NCI-H526 treated with DMSO at 0.1 percent for 48 hours (cell line): ENCODE measurements around the gene RBM33.

Experiments used
- DNase-seq: peaks from one replicate; lab custom pipeline; 2025; lab: John Stamatoyannopoulos, UW

Gene RBM33

DNA sequence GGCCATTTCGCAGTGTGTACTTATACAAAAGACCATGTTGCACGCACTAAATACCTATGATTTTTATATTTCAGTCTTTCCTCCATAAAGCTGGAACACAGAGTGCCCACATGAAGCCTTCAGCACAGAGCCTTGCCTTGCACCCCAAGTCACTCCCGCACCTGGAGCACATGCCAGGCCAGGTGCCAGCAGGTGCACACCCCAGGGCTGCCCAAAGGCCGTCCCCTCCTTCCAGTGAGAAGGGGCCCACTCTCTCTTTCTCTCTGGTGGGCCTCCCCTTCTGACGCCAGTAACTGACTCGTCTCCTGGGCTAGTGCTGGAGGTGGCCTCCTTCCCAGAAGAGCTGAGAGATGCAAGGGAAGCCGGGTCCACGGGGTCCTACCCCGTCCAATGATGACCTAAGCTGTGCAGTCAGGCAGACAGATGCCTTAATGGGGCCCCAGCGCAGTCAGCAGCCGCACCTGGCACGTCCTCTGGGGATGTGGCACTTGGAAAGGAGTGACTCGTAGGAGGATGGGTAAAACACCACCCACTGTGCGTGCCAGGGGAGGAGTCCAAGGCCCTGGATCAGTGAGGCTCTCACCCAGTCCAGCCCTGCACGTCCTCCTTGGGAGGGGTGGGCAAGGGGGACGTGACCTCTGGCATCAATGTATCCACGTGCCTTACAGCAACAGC, 185.5 kb downstream of the RBM33 start:
- no peak for DNase-seq
